ENCODE measurements around the gene PRR33. TPM values are rescaled to one million over a fixed set of nuclear protein-coding genes. Genes with fewer than 3 reads are reported as not detected.

Gene PRR33
- total RNA-seq, 1 experiment from 2014 or later: under 0.01 TPM

- no peak for DNase-seq (ENCODE audit: low read depth)
Measured at GRCh38 chr11:1838426-1839144, 53.1 kb downstream of the PRR33 start, which contains the start of gene TNNI2. Gene TNNI2, plus strand, starts transcription at chr11:1838981. Its CDS starts 716 bp downstream, at chr11:1839697.

Other genes with a start within 250 kb of the PRR33 start
- gene KRTAP5-6, start 194.7 kb downstream of the PRR33 start, total RNA-seq (2014; rRNA removed): not detected in 2 replicates
- gene IFITM10, start 141.3 kb downstream of the PRR33 start, total RNA-seq (2014; rRNA removed): 12.6 and 20.1 TPM in 2 replicates
- 448 and 475 TPM in 2 replicates for gene CTSD, start 128.0 kb downstream of the PRR33 start, total RNA-seq (2014; rRNA removed)
- gene SYT8, start 56.9 kb downstream of the PRR33 start, total RNA-seq (2014; rRNA removed): 0.13 and 0.17 TPM in 2 replicates
- 0.29 TPM in 1 of 2 replicates, not detected in the other for gene TNNI2, start 52.9 kb downstream of the PRR33 start, total RNA-seq (2014; rRNA removed)
- gene LSP1, start 38.8 kb downstream of the PRR33 start, total RNA-seq (2014; rRNA removed): 311 and 321 TPM in 2 replicates
- 1.9 TPM in 1 of 2 replicates, not detected in the other for gene TNNT3, start 27.8 kb upstream of the PRR33 start, total RNA-seq (2014; rRNA removed)
- 191 and 219 TPM in 2 replicates for gene MRPL23, start 55.4 kb upstream of the PRR33 start, total RNA-seq (2014; rRNA removed)
- gene H19, start 105.9 kb upstream of the PRR33 start, total RNA-seq (2014; rRNA removed): 4,327 and 6,113 TPM in 2 replicates
- gene IGF2, start 247.5 kb upstream of the PRR33 start, total RNA-seq (2014; rRNA removed): 106 and 173 TPM in 2 replicates